HEK293 (cell line): ENCODE results near the gene LCTL.
A peak's percentile ranks its signal among the peaks of the same experiment; 100 is the strongest.

ENCODE experiments used
- KLF10 ChIP-seq: fragments of 450-650 bp; IDR thresholded peaks from 2 replicates; pipeline ENCODE4 v1.5.1; 2018; ENCODE audit warnings: missing biosample characterization, mild to moderate bottlenecking, missing genetic modification characterization
- KLF17 ChIP-seq: fragments of 450-650 bp; formaldehyde crosslinking; IDR thresholded peaks from 2 replicates; pipeline ENCODE4 v1.5.1; 2016; ENCODE audit warnings: missing biosample characterization, missing genetic modification characterization
- OVOL3 ChIP-seq: fragments of 450-650 bp; formaldehyde crosslinking; IDR thresholded peaks from 2 replicates; pipeline ENCODE4 v1.5.1; 2016; ENCODE audit warnings: missing biosample characterization, missing genetic modification characterization
- PRDM4 ChIP-seq: fragments of 450-650 bp; formaldehyde crosslinking; IDR thresholded peaks from 2 replicates; pipeline ENCODE4 v1.5.1; 2017; ENCODE audit warnings: missing biosample characterization, missing genetic modification characterization
- ZFP41 ChIP-seq: fragments of 450-650 bp; formaldehyde crosslinking; IDR thresholded peaks from 2 replicates; pipeline ENCODE4 v1.5.1; 2016; ENCODE audit warnings: missing biosample characterization, missing genetic modification characterization, borderline replicate concordance
- ZNF114 ChIP-seq: fragments of 450-650 bp; formaldehyde crosslinking; IDR thresholded peaks from 2 replicates; pipeline ENCODE4 v1.5.0; 2017; ENCODE audit warnings: missing biosample characterization, missing genetic modification characterization
- ZNF148 ChIP-seq: fragments of 450-650 bp; formaldehyde crosslinking; IDR thresholded peaks from 2 replicates; pipeline ENCODE4 v1.5.0; 2017; ENCODE audit warnings: missing biosample characterization, missing genetic modification characterization, borderline replicate concordance
- ZNF16 ChIP-seq: fragments of 450-650 bp; formaldehyde crosslinking; IDR thresholded peaks from 2 replicates; pipeline ENCODE4 v1.5.1; 2016; ENCODE audit warnings: low read depth, missing biosample characterization, missing genetic modification characterization
- ZNF175 ChIP-seq: fragments of 450-650 bp; formaldehyde crosslinking; IDR thresholded peaks from 2 replicates; pipeline ENCODE4 v1.5.1; 2016; ENCODE audit warnings: missing biosample characterization, missing genetic modification characterization
- ZNF19 ChIP-seq: fragments of 450-650 bp; formaldehyde crosslinking; IDR thresholded peaks from 2 replicates; pipeline ENCODE4; 2016; ENCODE audit warnings: missing biosample characterization, missing genetic modification characterization, low read depth
- ZNF23 ChIP-seq: fragments of 450-650 bp; formaldehyde crosslinking; IDR thresholded peaks from 2 replicates; pipeline ENCODE4 v1.5.1; 2016; ENCODE audit warnings: missing biosample characterization, missing genetic modification characterization, borderline replicate concordance
- ZNF341 ChIP-seq: fragments of 450-650 bp; formaldehyde crosslinking; IDR thresholded peaks from 2 replicates; pipeline ENCODE4; 2016; ENCODE audit warnings: low read depth, missing biosample characterization, missing genetic modification characterization
- ZNF350 ChIP-seq: fragments of 450-650 bp; formaldehyde crosslinking; IDR thresholded peaks from 2 replicates; pipeline ENCODE4 v1.5.0; 2017; ENCODE audit warnings: missing biosample characterization, mild to moderate bottlenecking, missing genetic modification characterization
- ZNF37A ChIP-seq: fragments of 450-650 bp; IDR thresholded peaks from 2 replicates; pipeline ENCODE4 v1.5.1; 2018; ENCODE audit warnings: missing biosample characterization, missing genetic modification characterization
- ZNF391 ChIP-seq: fragments of 450-650 bp; formaldehyde crosslinking; IDR thresholded peaks from 2 replicates; pipeline ENCODE4 v1.5.1; 2016; ENCODE audit warnings: low read depth, missing biosample characterization, missing genetic modification characterization, borderline replicate concordance
- ZNF426 ChIP-seq: fragments of 450-650 bp; formaldehyde crosslinking; IDR thresholded peaks from 2 replicates; pipeline ENCODE4 v1.5.1; 2017; ENCODE audit warnings: missing biosample characterization, missing genetic modification characterization, mild to moderate bottlenecking, inconsistent platforms, moderate library complexity
- ZNF514 ChIP-seq: fragments of 450-650 bp; formaldehyde crosslinking; IDR thresholded peaks from 2 replicates; pipeline ENCODE4 v1.5.1; 2016; ENCODE audit warnings: missing biosample characterization, missing genetic modification characterization
- ZNF521 ChIP-seq: fragments of 450-650 bp; formaldehyde crosslinking; IDR thresholded peaks from 2 replicates; pipeline ENCODE4 v1.5.1; 2017; ENCODE audit warnings: missing biosample characterization, mild to moderate bottlenecking, missing genetic modification characterization
- ZNF560 ChIP-seq: fragments of 450-650 bp; formaldehyde crosslinking; IDR thresholded peaks from 2 replicates; pipeline ENCODE4 v1.5.1; 2017; ENCODE audit warnings: missing biosample characterization, missing genetic modification characterization, borderline replicate concordance
- ZNF645 ChIP-seq: fragments of 450-650 bp; formaldehyde crosslinking; IDR thresholded peaks from 2 replicates; pipeline ENCODE4; 2016; ENCODE audit warnings: missing biosample characterization, missing genetic modification characterization
- ZNF654 ChIP-seq: fragments of 450-650 bp; formaldehyde crosslinking; IDR thresholded peaks from 2 replicates; pipeline ENCODE4 v1.5.1; 2016; ENCODE audit warnings: low read depth, missing biosample characterization, missing genetic modification characterization
- ZNF658 ChIP-seq: fragments of 450-650 bp; formaldehyde crosslinking; IDR thresholded peaks from 2 replicates; pipeline ENCODE4; 2016; ENCODE audit warnings: missing biosample characterization, missing genetic modification characterization
- ZNF660 ChIP-seq: fragments of 450-650 bp; IDR thresholded peaks from 2 replicates; pipeline ENCODE4 v1.5.1; 2018; ENCODE audit warnings: missing biosample characterization, mild to moderate bottlenecking, missing genetic modification characterization
- ZNF664 ChIP-seq: fragments of 450-650 bp; formaldehyde crosslinking; IDR thresholded peaks from 2 replicates; pipeline ENCODE4 v1.5.1; 2016; ENCODE audit warnings: missing biosample characterization, missing genetic modification characterization
- ZNF677 ChIP-seq: fragments of 450-650 bp; IDR thresholded peaks from 2 replicates; pipeline ENCODE4 v1.5.0; 2018; ENCODE audit warnings: missing biosample characterization, mild to moderate bottlenecking, missing genetic modification characterization, moderate library complexity
- ZNF704 ChIP-seq: fragments of 450-650 bp; formaldehyde crosslinking; IDR thresholded peaks from 2 replicates; pipeline ENCODE4 v1.5.1; 2016; ENCODE audit warnings: missing biosample characterization, missing genetic modification characterization
- ZNF707 ChIP-seq: fragments of 450-650 bp; formaldehyde crosslinking; IDR thresholded peaks from 2 replicates; pipeline ENCODE4 v1.5.1; 2016; ENCODE audit warnings: missing biosample characterization, missing genetic modification characterization
- ZSCAN30 ChIP-seq: fragments of 450-650 bp; IDR thresholded peaks from 2 replicates; pipeline ENCODE4 v1.5.1; 2018; ENCODE audit warnings: missing biosample characterization, mild to moderate bottlenecking, missing genetic modification characterization, moderate library complexity
- ZSCAN5A ChIP-seq: fragments of 450-650 bp; formaldehyde crosslinking; IDR thresholded peaks from 2 replicates; pipeline ENCODE4 v1.5.1; 2016; ENCODE audit warnings: missing biosample characterization, missing genetic modification characterization
- ZXDB ChIP-seq: fragments of 450-650 bp; formaldehyde crosslinking; IDR thresholded peaks from 2 replicates; pipeline ENCODE4 v1.5.1; 2016; ENCODE audit warnings: missing biosample characterization, missing genetic modification characterization

LCTL gene

GRCh38 chr15:66504563-66505429, 61.0 kb downstream of the LCTL start, which contains the start of the genes RPL4 and ZWILCH (continued):
- TF ChIP-seq ZNF37A (tag by site-specific recombination) (no peak), ZSCAN5A (no peak), KLF17 (tag by site-specific recombination) (peak; percentile 79), ZNF148 (tag by site-specific recombination) (no peak; the same call in 1 of the 2 replicates), OVOL3 (no peak), ZNF654 (tag by site-specific recombination) (no peak), ZXDB (tag by site-specific recombination) (peak; percentile 96), ZNF16 (tag by site-specific recombination) (no peak), ZNF645 (tag by site-specific recombination) (no peak), ZNF658 (no peak), ZSCAN30 (0 out of 2 replicates have a peak, but pooled peaks have one; percentile 20), ZNF707 (no peak), PRDM4 (peak; percentile 43; the same call in 1 of the 2 replicates), ZNF704 (tag by site-specific recombination) (no peak; the same call in 1 of the 2 replicates), ZNF426 (tag by site-specific recombination) (no peak), ZNF23 (tag by site-specific recombination) (no peak), ZNF350 (tag by site-specific recombination) (no peak), ZNF114 (tag by site-specific recombination) (no peak), ZNF391 (tag by site-specific recombination) (peak; percentile 18; the same call in 1 of the 2 replicates), ZNF677 (tag by site-specific recombination) (no peak), KLF10 (peak; percentile 86), ZNF175 (no peak), ZFP41 (tag by site-specific recombination) (0 out of 2 replicates have a peak, but pooled peaks have one; percentile 46), ZNF560 (tag by site-specific recombination) (no peak), ZNF341 (tag by site-specific recombination) (peak; percentile 78), ZNF19 (tag by site-specific recombination) (no peak), ZNF514 (tag by site-specific recombination) (no peak), ZNF660 (tag by site-specific recombination) (peak; percentile 51), ZNF521 (tag by site-specific recombination) (no peak), ZNF664 (tag by site-specific recombination) (peak; percentile 58)
